HFFc6 (cell line): ENCODE measurements around the gene NMRK2. TPM values are rescaled to one million over a fixed set of nuclear protein-coding genes. Genes with fewer than 3 reads are reported as not detected.
"Not testable (repeated sequence)": the region's sequence is repeated elsewhere in the genome, so short reads cannot be mapped to it uniquely, and the experiment has no call there.

Experiments used
- DNase-seq: peaks from one replicate; pipeline ENCODE4 v3.0.0-alpha.2; 2018
- H3K27ac Mint-ChIP-seq: 2 replicates; pipeline ENCODE4 v1.8.0; 2020; ENCODE audit warnings: mild to moderate bottlenecking, mixed read lengths
- H3K27me3 Mint-ChIP-seq: 2 replicates; pipeline ENCODE4 v1.8.0; 2021; ENCODE audit warnings: mild to moderate bottlenecking, moderate library complexity, mixed read lengths; ENCODE audit not compliant: insufficient read depth
- H3K36me3 Mint-ChIP-seq: 2 replicates; pipeline ENCODE4 v1.8.0; 2021; ENCODE audit warnings: low read depth, mixed read lengths
- H3K4me1 Mint-ChIP-seq: 2 replicates; pipeline ENCODE4 v1.8.0; 2020; ENCODE audit warnings: low read depth, mixed read lengths
- H3K4me3 Mint-ChIP-seq: 2 replicates; pipeline ENCODE4 v1.8.0; 2020; ENCODE audit warnings: mild to moderate bottlenecking, moderate library complexity, mixed read lengths
- H3K9me3 Mint-ChIP-seq: 2 replicates; pipeline ENCODE4 v1.8.0; 2020; ENCODE audit warnings: mild to moderate bottlenecking, mixed read lengths
- total RNA-seq, 6 experiments: library from RNA; stranded (reverse); fragmentation: NEBNext Ultra II Directional; extraction: Animal tissue kit (Norgen Biotek cat#: 25700); gene quantifications; 2 replicates in 1 of 6; 3 replicates in 5 of 6; pipeline ENCODE4 v1.2.3, GENCODE V29; 2021
- TF ChIP-seq, protein P1 (sequence below): fragments of 200-600 bp; sonication (generic); IDR thresholded peaks from 2 replicates; pipeline ENCODE4 v1.5.0; 2021; ENCODE audit warnings: antibody characterized with exemption, mild to moderate bottlenecking

The NMRK2 gene
- total RNA-seq, 6 experiments from 2014 or later = not detected

DNA sequence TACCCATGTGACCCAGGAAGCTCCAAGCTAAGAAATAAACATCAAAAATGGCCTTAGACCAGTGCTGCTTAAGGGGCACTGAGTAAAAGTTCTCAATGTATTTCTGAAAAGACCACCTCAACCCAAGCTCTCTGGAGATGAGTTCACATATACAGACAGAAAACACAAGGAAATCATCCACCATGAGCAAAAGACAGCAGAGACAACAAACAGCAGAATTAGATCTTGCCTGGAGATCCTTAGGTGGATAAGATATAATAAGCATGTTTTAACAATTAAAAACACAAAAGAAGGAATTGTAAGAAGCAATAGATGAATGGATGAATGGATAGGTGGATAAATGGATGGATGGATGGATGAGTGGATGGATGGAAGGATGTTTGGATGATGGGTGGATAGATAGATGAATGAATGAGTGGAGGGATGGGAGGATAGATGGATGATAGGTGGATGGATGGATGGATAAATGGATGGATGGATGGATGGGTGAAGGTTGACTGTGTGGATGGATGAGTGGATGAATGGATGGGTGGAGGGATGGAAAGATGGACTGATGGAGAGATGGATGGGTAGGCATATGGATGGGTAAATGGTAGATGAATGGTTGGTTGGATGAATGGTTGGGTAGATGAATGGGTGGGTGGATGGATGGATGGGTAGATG lies 9.6 kb upstream of the NMRK2 start:
- TF ChIP-seq, protein P1, sequence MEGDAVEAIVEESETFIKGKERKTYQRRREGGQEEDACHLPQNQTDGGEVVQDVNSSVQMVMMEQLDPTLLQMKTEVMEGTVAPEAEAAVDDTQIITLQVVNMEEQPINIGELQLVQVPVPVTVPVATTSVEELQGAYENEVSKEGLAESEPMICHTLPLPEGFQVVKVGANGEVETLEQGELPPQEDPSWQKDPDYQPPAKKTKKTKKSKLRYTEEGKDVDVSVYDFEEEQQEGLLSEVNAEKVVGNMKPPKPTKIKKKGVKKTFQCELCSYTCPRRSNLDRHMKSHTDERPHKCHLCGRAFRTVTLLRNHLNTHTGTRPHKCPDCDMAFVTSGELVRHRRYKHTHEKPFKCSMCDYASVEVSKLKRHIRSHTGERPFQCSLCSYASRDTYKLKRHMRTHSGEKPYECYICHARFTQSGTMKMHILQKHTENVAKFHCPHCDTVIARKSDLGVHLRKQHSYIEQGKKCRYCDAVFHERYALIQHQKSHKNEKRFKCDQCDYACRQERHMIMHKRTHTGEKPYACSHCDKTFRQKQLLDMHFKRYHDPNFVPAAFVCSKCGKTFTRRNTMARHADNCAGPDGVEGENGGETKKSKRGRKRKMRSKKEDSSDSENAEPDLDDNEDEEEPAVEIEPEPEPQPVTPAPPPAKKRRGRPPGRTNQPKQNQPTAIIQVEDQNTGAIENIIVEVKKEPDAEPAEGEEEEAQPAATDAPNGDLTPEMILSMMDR = no peak
- H3K36me3 Mint-ChIP-seq = peaks cover 6% of the 10 kb centered on the region
- peaks cover 31% of the 10 kb centered on the region for H3K9me3 Mint-ChIP-seq
- no peak overlapping the region for H3K4me3 Mint-ChIP-seq
- DNase-seq = no peak
- no peaks in the 10 kb centered on the region for H3K4me1 Mint-ChIP-seq
- H3K27me3 Mint-ChIP-seq = peaks cover 33% of the 10 kb centered on the region
- no peak overlapping the region for H3K27ac Mint-ChIP-seq

DNA sequence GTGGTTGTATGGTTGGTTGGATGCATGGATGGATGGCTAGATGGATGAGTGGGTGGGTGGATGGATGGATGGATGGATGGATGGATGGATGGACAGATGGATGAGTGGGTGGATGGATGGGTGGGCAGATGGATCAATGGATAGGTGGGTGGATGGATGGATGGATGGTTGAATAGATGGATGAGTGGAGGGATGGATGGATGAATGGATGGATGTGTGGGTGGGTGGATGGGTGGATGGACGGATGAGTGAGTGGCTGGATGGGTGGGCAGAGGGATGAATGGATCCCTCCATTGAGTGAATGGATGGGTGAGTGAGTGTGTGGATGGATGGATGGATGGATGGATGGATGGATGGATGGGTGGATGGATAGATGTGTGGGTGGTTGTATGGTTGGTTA lies 9.0 kb upstream of the NMRK2 start:
- no peak for DNase-seq
- no peak overlapping the region for H3K4me3 Mint-ChIP-seq
- H3K27me3 Mint-ChIP-seq = peaks cover 33% of the 10 kb centered on the region
- TF ChIP-seq, protein P1 = no peak
- H3K9me3 Mint-ChIP-seq = peaks cover 31% of the 10 kb centered on the region
- no peaks in the 10 kb centered on the region for H3K4me1 Mint-ChIP-seq
- no peak overlapping the region for H3K27ac Mint-ChIP-seq
- peaks cover 6% of the 10 kb centered on the region for H3K36me3 Mint-ChIP-seq

DNA sequence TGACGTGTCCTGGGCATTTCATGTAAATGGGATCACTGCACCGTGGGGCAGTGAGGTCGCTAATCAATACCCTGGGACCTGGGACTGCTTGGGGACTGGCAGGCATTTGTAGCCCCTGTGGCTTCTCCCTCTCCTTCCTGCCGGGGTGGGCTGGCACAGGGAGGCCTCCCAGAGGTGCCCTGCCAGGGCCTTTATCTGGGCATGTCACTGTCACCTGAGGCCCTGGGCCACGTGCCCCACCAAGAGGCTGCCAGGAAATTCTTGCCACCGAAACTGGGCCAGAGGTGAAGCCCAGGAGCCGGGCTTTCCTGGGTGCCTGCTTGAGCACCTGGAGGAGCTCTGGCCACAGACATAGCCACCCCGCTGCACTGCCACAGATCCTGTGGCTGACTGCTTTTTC lies 1.8 kb upstream of the NMRK2 start:
- H3K27ac Mint-ChIP-seq = no peak overlapping the region
- no peaks in the 10 kb centered on the region for H3K4me1 Mint-ChIP-seq
- no peak overlapping the region for H3K4me3 Mint-ChIP-seq
- peaks cover 23% of the 10 kb centered on the region for H3K27me3 Mint-ChIP-seq
- no peak for DNase-seq
- TF ChIP-seq, protein P1 = no peak
- no peaks in the 10 kb centered on the region for H3K36me3 Mint-ChIP-seq
- H3K9me3 Mint-ChIP-seq = no peaks in the 10 kb centered on the region; the same call in 1 of the 2 replicates

DNA sequence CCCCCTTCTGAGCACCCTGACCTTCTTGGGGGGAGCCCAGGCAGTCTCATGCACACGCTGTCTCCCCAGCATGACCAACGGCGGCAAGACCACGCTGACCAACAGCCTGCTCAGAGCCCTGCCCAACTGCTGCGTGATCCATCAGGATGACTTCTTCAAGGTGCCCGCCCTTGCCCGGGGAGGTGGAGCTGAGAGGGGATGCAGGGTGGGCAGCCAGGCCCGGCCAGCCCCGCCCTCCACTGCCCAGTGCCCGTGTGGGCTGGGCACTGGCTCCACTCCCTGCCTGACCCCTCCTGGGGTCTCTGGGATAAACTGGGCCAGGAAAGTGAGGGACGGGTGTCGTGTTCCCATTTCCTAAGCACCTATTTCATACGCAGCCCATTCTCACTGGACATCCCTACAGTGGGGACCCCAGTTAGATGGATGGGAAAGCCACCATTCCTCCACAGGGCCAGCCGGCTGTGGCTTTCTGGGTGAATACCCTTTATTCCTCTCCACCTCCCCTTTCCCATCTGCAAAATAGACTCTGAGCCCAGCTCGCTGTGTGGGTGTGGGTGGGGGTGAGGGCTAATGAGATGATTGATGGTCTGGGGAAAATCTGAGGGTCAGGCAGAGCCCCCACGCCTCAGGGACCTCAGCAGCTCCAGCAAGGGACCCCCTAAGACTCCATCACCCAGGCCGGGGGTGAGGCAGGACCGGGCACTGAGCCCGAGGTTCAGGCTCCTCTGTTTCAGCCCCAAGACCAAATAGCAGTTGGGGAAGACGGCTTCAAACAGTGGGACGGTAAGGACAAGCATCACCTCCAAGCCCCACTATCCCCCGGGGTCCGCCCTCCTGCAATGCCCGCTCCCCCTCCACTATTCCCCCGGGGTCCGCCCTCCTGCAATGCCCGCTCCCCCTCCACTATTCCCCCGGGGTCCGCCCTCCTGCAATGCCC lies 3.9 kb downstream of the NMRK2 start:
- Mint-ChIP-seq H3K27me3 (peaks cover 16% of the 10 kb centered on the region), H3K36me3 (no peaks in the 10 kb centered on the region), H3K9me3 (no peaks in the 10 kb centered on the region), H3K27ac (no peak overlapping the region), H3K4me1 (no peaks in the 10 kb centered on the region), H3K4me3 (no peak overlapping the region)
- TF ChIP-seq, protein P1 = no peak
- no peak for DNase-seq

DNA sequence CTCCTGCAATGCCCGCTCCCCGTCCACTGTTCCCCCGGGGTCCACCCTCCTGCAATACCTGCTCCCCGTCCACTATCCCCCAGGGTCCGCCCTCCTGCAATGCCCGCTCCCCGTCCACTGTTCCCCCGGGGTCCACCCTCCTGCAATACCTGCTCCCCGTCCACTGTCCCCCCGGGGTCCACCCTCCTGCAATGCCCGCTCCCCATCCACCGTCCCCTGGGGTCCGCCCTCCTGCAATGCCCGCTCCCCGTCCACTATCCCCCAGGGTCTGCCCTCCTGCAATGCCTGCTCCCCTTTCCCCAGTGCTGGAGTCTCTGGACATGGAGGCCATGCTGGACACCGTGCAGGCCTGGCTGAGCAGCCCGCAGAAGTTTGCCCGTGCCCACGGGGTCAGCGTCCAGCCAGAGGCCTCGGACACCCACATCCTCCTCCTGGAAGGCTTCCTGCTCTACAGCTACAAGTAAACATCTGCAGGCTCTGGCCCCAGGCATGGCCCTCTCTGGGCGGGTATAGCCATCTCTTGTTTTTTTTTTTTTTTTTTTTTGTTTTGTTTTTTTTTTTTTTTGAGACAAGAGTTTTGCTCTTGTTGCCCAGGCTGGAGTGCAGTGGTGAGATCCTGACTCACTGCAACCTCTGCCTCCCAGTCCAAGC lies 5.6 kb downstream of the NMRK2 start:
- H3K4me1 Mint-ChIP-seq, DNase-seq, H3K9me3 Mint-ChIP-seq, H3K27ac Mint-ChIP-seq, H3K4me3 Mint-ChIP-seq, H3K36me3 Mint-ChIP-seq: not testable (repeated sequence)
- peaks cover 11% of the 10 kb centered on the region for H3K27me3 Mint-ChIP-seq
